ENCODE results near the gene NBR1.

DNA sequence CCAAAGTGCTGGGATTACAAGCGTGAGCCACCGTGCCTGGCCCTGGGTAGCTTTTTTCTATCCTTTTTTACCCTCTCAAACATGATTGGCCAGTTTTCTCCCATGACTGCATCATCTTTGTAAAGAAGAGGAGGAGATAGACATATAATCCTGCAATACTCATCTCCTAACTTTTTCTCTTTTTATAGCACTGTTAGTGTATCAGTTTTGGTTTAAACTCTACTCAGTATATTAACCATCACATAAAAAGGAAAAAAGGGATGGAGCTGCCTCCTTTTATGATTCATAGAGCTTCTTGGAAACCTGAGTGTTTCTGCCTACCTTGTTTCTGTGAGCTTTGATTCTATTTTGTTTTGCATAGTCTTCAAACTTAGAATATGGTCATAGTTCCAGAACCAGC, 28.6 kb downstream of the NBR1 start:
- TF ChIP-seq, protein P1, sequence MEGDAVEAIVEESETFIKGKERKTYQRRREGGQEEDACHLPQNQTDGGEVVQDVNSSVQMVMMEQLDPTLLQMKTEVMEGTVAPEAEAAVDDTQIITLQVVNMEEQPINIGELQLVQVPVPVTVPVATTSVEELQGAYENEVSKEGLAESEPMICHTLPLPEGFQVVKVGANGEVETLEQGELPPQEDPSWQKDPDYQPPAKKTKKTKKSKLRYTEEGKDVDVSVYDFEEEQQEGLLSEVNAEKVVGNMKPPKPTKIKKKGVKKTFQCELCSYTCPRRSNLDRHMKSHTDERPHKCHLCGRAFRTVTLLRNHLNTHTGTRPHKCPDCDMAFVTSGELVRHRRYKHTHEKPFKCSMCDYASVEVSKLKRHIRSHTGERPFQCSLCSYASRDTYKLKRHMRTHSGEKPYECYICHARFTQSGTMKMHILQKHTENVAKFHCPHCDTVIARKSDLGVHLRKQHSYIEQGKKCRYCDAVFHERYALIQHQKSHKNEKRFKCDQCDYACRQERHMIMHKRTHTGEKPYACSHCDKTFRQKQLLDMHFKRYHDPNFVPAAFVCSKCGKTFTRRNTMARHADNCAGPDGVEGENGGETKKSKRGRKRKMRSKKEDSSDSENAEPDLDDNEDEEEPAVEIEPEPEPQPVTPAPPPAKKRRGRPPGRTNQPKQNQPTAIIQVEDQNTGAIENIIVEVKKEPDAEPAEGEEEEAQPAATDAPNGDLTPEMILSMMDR (conservative IDR thresholded peaks at IDR 0.05; ENCODE audit: low read depth in 2 of 2): no peak
- TF ChIP-seq EZH2phosphoT487 (IDR thresholded peaks at IDR 0.05; ENCODE audit: unreplicated experiment): no peak

Data from GM23338 (cell line).